HepG2 (cell line): ENCODE results near the gene ZNF490. TPM values are rescaled to one million over a fixed set of nuclear protein-coding genes. Genes with fewer than 3 reads are reported as not detected.
A peak's percentile ranks its signal among the peaks of the same experiment; 100 is the strongest.

ENCODE experiments used
- ATAC-seq: fragments of 200-7000 bp; cut with Tn5 transposase; 3 replicates; pipeline ENCODE4 v1.9.1; 2020; ENCODE audit warnings: mild to moderate bottlenecking, moderate library complexity
- BruUV-seq: library from RNA; stranded (reverse); fragments of 400-500 nt; replicated peaks from 2 replicates; lab custom pipeline; 2021; lab: Mats Ljungman, UMichigan
- CTCF ChIA-PET: fragments of 300-600 bp; formaldehyde crosslinking; extraction: SDS; loops from one replicate; lab custom pipeline; 2021; ENCODE audit warnings: low total read pairs, inconsistent platforms, low intra/inter-chr PET ratio; lab: Yijun Ruan, JAX
- POLR2A ChIA-PET: fragments of 350-600 bp; sonication (Branson Sonifier 250); formaldehyde crosslinking; loops from one replicate; lab custom pipeline; 2020; ENCODE audit warnings: antibody characterized with exemption, inconsistent platforms; lab: Yijun Ruan, JAX
- DNase-seq: peaks from one replicate; pipeline ENCODE4 v3.0.0-alpha.2; 2015; ENCODE audit warnings: low spot score
- FAIRE-seq: peaks from 3 replicates; lab custom pipeline; 2011; peaks lifted over from hg19 to GRCh38; lab: Jason Lieb, UNC
- H2AFZ ChIP-seq: one replicate; pipeline ENCODE4 v1.6.1; 2011; ENCODE audit warnings: low read length, inconsistent platforms
- H3K27ac ChIP-seq: fragments of 300-600 bp; 3 replicates; pipeline ENCODE4 v1.8.0; 2011; ENCODE audit warnings: mixed run types, mild to moderate bottlenecking, mixed read lengths, low read length, inconsistent platforms; ENCODE audit not compliant: insufficient read depth; ENCODE audit errors: extremely low read length
- H3K27me3 ChIP-seq, 2 experiments: fragments of 200-600 bp in 1 of 2; 2 replicates in 1 of 2; 3 replicates in 1 of 2; pipeline versions ENCODE4 v1.6.0 to v1.8.0; 2011; ENCODE audit warnings: low read length in 2 of 2, mild to moderate bottlenecking in 2 of 2, moderate library complexity in 2 of 2, inconsistent platforms in 1 of 2; ENCODE audit not compliant: insufficient read depth in 2 of 2, control insufficient read depth in 1 of 2
- H3K36me3 ChIP-seq, 2 experiments: fragments of 200-600 bp in 1 of 2; replicated peaks in 1 of 2; 2 replicates in 1 of 2; 3 replicates in 1 of 2; pipeline versions ENCODE4 v1.5.1 to v1.8.0; 2011; ENCODE audit warnings: low read length in 2 of 2, inconsistent platforms in 1 of 2; ENCODE audit not compliant: insufficient read depth in 2 of 2, control insufficient read depth in 1 of 2
- H3K4me1 ChIP-seq: 2 replicates; pipeline ENCODE4 v1.5.1; 2012; ENCODE audit warnings: low read length, inconsistent platforms; ENCODE audit not compliant: insufficient read depth
- H3K4me2 ChIP-seq: 2 replicates; pipeline ENCODE4 v1.6.0; 2011; ENCODE audit warnings: low read depth, low read length, inconsistent platforms
- H3K4me3 ChIP-seq, 3 experiments: fragments of 200-600 bp in 1 of 3; sonication (generic), shearing (Covaris generic) in 1 of 3; replicated peaks in 1 of 3; 2 replicates each; pipeline ENCODE4 v1.5.1; 2011 to 2016; ENCODE audit warnings: low read length in 3 of 3, inconsistent platforms in 2 of 3, low read depth in 2 of 3, mild to moderate bottlenecking in 2 of 3, control low read depth in 1 of 3, mixed read lengths in 1 of 3; ENCODE audit not compliant: insufficient read depth in 1 of 3
- H3K79me2 ChIP-seq: one replicate; pipeline ENCODE4 v1.6.1; 2011; ENCODE audit warnings: low read length, inconsistent platforms; ENCODE audit not compliant: insufficient read depth
- H3K9ac ChIP-seq: 2 replicates; pipeline ENCODE4 v1.6.0; 2011; ENCODE audit warnings: mild to moderate bottlenecking, low read depth, low read length, inconsistent platforms; ENCODE audit not compliant: insufficient read depth
- H3K9me3 ChIP-seq: 2 replicates; pipeline ENCODE4 v1.5.1; 2012; ENCODE audit warnings: mild to moderate bottlenecking, low read length
- H4K20me1 ChIP-seq: 2 replicates; pipeline ENCODE4 v1.6.0; 2011; ENCODE audit warnings: inconsistent platforms, mild to moderate bottlenecking, low read length, moderate library complexity; ENCODE audit not compliant: insufficient read depth
- HIVEP1 ChIP-seq: sonication (generic); formaldehyde crosslinking; IDR thresholded peaks from 2 replicates; pipeline ENCODE4 v1.4.0; 2020; ENCODE audit warnings: mild to moderate bottlenecking, missing genetic modification reagents
- JUNB ChIP-seq: sonication (generic); formaldehyde crosslinking; IDR thresholded peaks from 2 replicates; pipeline ENCODE4 v1.8.0; 2022; ENCODE audit warnings: missing genetic modification reagents, mild to moderate bottlenecking, borderline replicate concordance
- SALL1 ChIP-seq: sonication (generic); formaldehyde crosslinking; IDR thresholded peaks from 2 replicates; pipeline ENCODE4 v1.8.0; 2022; ENCODE audit warnings: mild to moderate bottlenecking, missing genetic modification reagents
- SOX5 ChIP-seq: IDR thresholded peaks from 2 replicates; pipeline ENCODE4 v1.6.1; 2016; ENCODE audit warnings: borderline replicate concordance
- TEAD2 ChIP-seq: sonication (generic); formaldehyde crosslinking; IDR thresholded peaks from 2 replicates; pipeline ENCODE4 v1.9.0; 2021; ENCODE audit warnings: missing genetic modification reagents
- UBTF ChIP-seq: sonication (generic); formaldehyde crosslinking; IDR thresholded peaks from 2 replicates; pipeline ENCODE4 v1.4.0; 2020; ENCODE audit warnings: mild to moderate bottlenecking, missing genetic modification reagents
- ZNF205 ChIP-seq: IDR thresholded peaks from 2 replicates; pipeline ENCODE4 v1.6.1; 2018; ENCODE audit warnings: missing biosample characterization, missing genetic modification reagents
- ZNF318 ChIP-seq: sonication (generic); formaldehyde crosslinking; IDR thresholded peaks from 2 replicates; pipeline ENCODE4 v1.4.0; 2020; ENCODE audit warnings: mild to moderate bottlenecking, missing genetic modification reagents
- ZNF337 ChIP-seq: sonication (generic); formaldehyde crosslinking; IDR thresholded peaks from 2 replicates; pipeline ENCODE4 v1.5.1; 2020; ENCODE audit warnings: missing genetic modification reagents, low read depth, mild to moderate bottlenecking, borderline replicate concordance
- ZNF354B ChIP-seq: sonication (generic); formaldehyde crosslinking; IDR thresholded peaks from 2 replicates; pipeline ENCODE4 v1.8.0; 2022; ENCODE audit warnings: mild to moderate bottlenecking, missing genetic modification reagents
- ZNF546 ChIP-seq: sonication (generic); formaldehyde crosslinking; conservative IDR thresholded peaks from 2 replicates; pipeline ENCODE4 v1.8.1; 2023; ENCODE audit warnings: mild to moderate bottlenecking, missing genetic modification reagents
- ZNF75D ChIP-seq: sonication (generic); formaldehyde crosslinking; IDR thresholded peaks from 2 replicates; pipeline ENCODE4 v1.8.1; 2023; ENCODE audit warnings: missing genetic modification reagents, mild to moderate bottlenecking, borderline replicate concordance
- ZNF883 ChIP-seq: sonication (generic); formaldehyde crosslinking; IDR thresholded peaks from 2 replicates; pipeline ENCODE4 v1.5.1; 2020; ENCODE audit warnings: mild to moderate bottlenecking, missing genetic modification reagents; ENCODE audit errors: not compliant biosample characterization
- WGBS: methylation state at CpG from one replicate; pipeline ENCODE4 v1.1.6; 2017; ENCODE audit warnings: low lambda C conversion rate; 5-methylcytosine and 5-hydroxymethylcytosine counted together
- in situ Hi-C: cut with HindIII; loops from 2 replicates; pipeline ENCODE4 v1.10.0; 2017; ENCODE audit warnings: low pct_unique_long_range_greater_than_20kb; ENCODE audit not compliant: extremely low pct_ligation_motif_present
- intact Hi-C: fragments of 100-400 bp; cut with micrococcal nuclease; formaldehyde crosslinking; loops from one replicate; pipeline ENCODE4 v1.10.0; 2022; ENCODE audit not compliant: unreplicated experiment
- polyA plus RNA-seq, 8 experiments: library from polyadenylated mRNA; depleted of rRNA in 3 of 8; stranded (reverse) in 7 of 8; unstranded in 1 of 8; fragments of >200 nt; fragmentation: Illumina TruSeq in 4 of 8; extraction: Trizol in 4 of 8; gene quantifications; 2 replicates each; pipeline versions ENCODE4 v1.2.1 to v1.2.3, GENCODE V29; 2011 to 2016; ENCODE audit warnings: low read depth in 4 of 8, missing spikeins in 1 of 8, mixed read lengths in 1 of 8; ENCODE audit not compliant: insufficient read depth in 1 of 8
- total RNA-seq, 5 experiments: library from RNA; depleted of rRNA; stranded (reverse); fragments of >200 nt; fragmentation: Illumina TruSeq; extraction: Trizol; gene quantifications; 2 replicates each; pipeline ENCODE4 v1.2.3, GENCODE V29; 2016; ENCODE audit warnings: low read depth in 1 of 5

ZNF490 gene
- total and polyA plus RNA-seq, 2 of the 13 experiments (the other 11 are each of a cell fraction or from before 2014, with no cell fraction given) = 1.3 to 2.9 TPM

GRCh38 chr19:12617646-12618045 is 7.0 kb upstream of the ZNF490 start:
- Histone ChIP-seq H3K4me1 (peaks cover 32% of the 10 kb centered on the region), H3K27me3 (no peaks in the 10 kb centered on the region), H3K27ac (no peak overlapping the region), H4K20me1 (peaks cover 12% of the 10 kb centered on the region), H3K9ac (no peak overlapping the region), H2AFZ (no peak overlapping the region), H3K4me2 (no peak overlapping the region), H3K36me3 (peaks cover 3 to 17% of the 10 kb centered on the region in 2 experiments; a peak in 2 of 5 replicates), H3K9me3 (no peaks in the 10 kb centered on the region), H3K4me3 (no peak overlapping the region), H3K79me2 (peaks cover 67% of the 10 kb centered on the region)
- intact Hi-C loops (no loop called here), in situ Hi-C loops (no loop called here)
- no peak for DNase-seq
- ChIA-PET CTCF (no interaction called here), POLR2A (no interaction called here)
- 100% methylated on average over 4 of the region's 4 CpGs for WGBS
- FAIRE-seq = no peak
- ATAC-seq = no peak
- TSS peak; percentile 2 for BruUV-seq
- TF ChIP-seq ZNF546 (CRISPR knock-in tag) = no peak
- no peak for TF ChIP-seq ZNF318
- TF ChIP-seq TEAD2 = no peak
- TF ChIP-seq ZNF354B (CRISPR knock-in tag) = no peak
- TF ChIP-seq ZNF337 (CRISPR knock-in tag) = no peak
- TF ChIP-seq SALL1 = no peak
- TF ChIP-seq JUNB (CRISPR knock-in tag) = no peak
- no peak for TF ChIP-seq UBTF (CRISPR knock-in tag)
- TF ChIP-seq ZNF205 (CRISPR knock-in tag) = no peak
- no peak for TF ChIP-seq ZNF75D (CRISPR knock-in tag)
- no peak for TF ChIP-seq HIVEP1
- TF ChIP-seq ZNF883 (CRISPR knock-in tag) = no peak
- no peak for TF ChIP-seq SOX5
